Activated B cell treated with CpG ODN at 0.5 μM for 24 hours (primary cell): ENCODE data around the gene MORN4. TPM values are rescaled to one million over a fixed set of nuclear protein-coding genes. Genes with fewer than 3 reads are reported as not detected.

Source experiments
- ATAC-seq: fragments of 200-7000 bp; cut with Tn5 transposase; one replicate; pipeline ENCODE4 v1.10.0; 2021; ENCODE audit warnings: low read depth, mild to moderate bottlenecking, moderate library complexity
- CTCF ChIA-PET: fragments of 350-600 bp; sonication (Branson Sonifier 250); formaldehyde crosslinking; loops from one replicate; lab custom pipeline; 2021; ENCODE audit warnings: antibody characterized with exemption; lab: Charles Lee
- POLR2A ChIA-PET: fragments of 350-600 bp; sonication (Branson Sonifier 250); formaldehyde crosslinking; loops from one replicate; lab custom pipeline; 2021; ENCODE audit warnings: antibody characterized with exemption; lab: Charles Lee
- DNase-seq: peaks from one replicate; pipeline ENCODE4 v3.0.0; 2022
- H3K27ac Mint-ChIP-seq: one replicate; pipeline ENCODE4 v1.8.0; 2020; ENCODE audit warnings: mixed read lengths
- H3K27me3 Mint-ChIP-seq: one replicate; pipeline ENCODE4 v1.8.0; 2021; ENCODE audit warnings: mixed read lengths
- H3K36me3 Mint-ChIP-seq: one replicate; pipeline ENCODE4 v1.8.0; 2021; ENCODE audit warnings: low read depth, mixed read lengths
- H3K4me1 Mint-ChIP-seq: one replicate; pipeline ENCODE4 v1.8.0; 2021; ENCODE audit warnings: mixed read lengths
- H3K4me3 Mint-ChIP-seq: one replicate; pipeline ENCODE4 v1.8.0; 2020; ENCODE audit warnings: mild to moderate bottlenecking, mixed read lengths
- H3K9me3 Mint-ChIP-seq: one replicate; pipeline ENCODE4 v1.8.0; 2020; ENCODE audit warnings: mixed read lengths
- CTCF ChIP-seq: fragments of 200-600 bp; IDR thresholded peaks from one replicate; pipeline ENCODE4 v1.8.0; 2022; ENCODE audit warnings: antibody characterized with exemption, mild to moderate bottlenecking
- intact Hi-C: fragments of 100-400 bp; cut with micrococcal nuclease; formaldehyde crosslinking; loops from one replicate; pipeline ENCODE4 v1.15.1; 2024
- total RNA-seq: library from RNA; stranded (reverse); gene quantifications from 2 replicates; pipeline ENCODE4 v1.2.3, GENCODE V29; 2022

MORN4 gene
- total RNA-seq, 1 donor from 2014 or later, result 2.9 TPM

- POLR2A ChIA-PET, result no interaction called here
- CTCF ChIA-PET, result interaction anchor here (0.6 kb wide), 1 partner anchor 23 kb away, joined by 3 read pairs; no protein-coding TSS in a partner anchor
- intact Hi-C loops, result loop anchor here (5.0 kb wide), 1 partner anchor 184 kb away; the partner anchor contains the start of genes EXOSC1 and ZDHHC16
- Mint-ChIP-seq H3K27ac (no peak overlapping the region), H3K36me3 (peaks cover 5% of the 10 kb centered on the region), H3K27me3 (no peaks in the 10 kb centered on the region), H3K9me3 (no peaks in the 10 kb centered on the region), H3K4me3 (no peak overlapping the region), H3K4me1 (peaks cover 16% of the 10 kb centered on the region)
- no peak for TF ChIP-seq CTCF
- no peak for ATAC-seq
- no peak for DNase-seq
Measured at GRCh38 chr10:97631098-97631497, 2.2 kb downstream of the MORN4 start.

GRCh38 chr10:97629289-97629688 lies 4.0 kb downstream of the MORN4 start:
- ATAC-seq (no peak), DNase-seq (no peak)
- Mint-ChIP-seq H3K27ac (no peak overlapping the region), H3K4me3 (no peak overlapping the region), H3K36me3 (peaks cover 5% of the 10 kb centered on the region), H3K4me1 (peaks cover 16% of the 10 kb centered on the region), H3K9me3 (no peaks in the 10 kb centered on the region), H3K27me3 (no peaks in the 10 kb centered on the region)
- intact Hi-C loops, result no loop called here
- ChIA-PET POLR2A (no interaction called here), CTCF (no interaction called here)
- TF ChIP-seq CTCF, result no peak

- ChIA-PET POLR2A (no interaction called here), CTCF (no interaction called here)
- Mint-ChIP-seq H3K27ac (no peak overlapping the region), H3K4me3 (no peak overlapping the region), H3K9me3 (no peaks in the 10 kb centered on the region), H3K27me3 (no peaks in the 10 kb centered on the region), H3K4me1 (peaks cover 9% of the 10 kb centered on the region), H3K36me3 (peaks cover 3% of the 10 kb centered on the region)
- DNase-seq (no peak), ATAC-seq (no peak)
- no peak for TF ChIP-seq CTCF
- intact Hi-C loops, result no loop called here
Measured at GRCh38 chr10:97628228-97628627, 5.1 kb downstream of the MORN4 start.

GRCh38 chr10:97627731-97628130 lies 5.6 kb downstream of the MORN4 start:
- H3K27ac Mint-ChIP-seq, result no peak overlapping the region
- H3K4me3 Mint-ChIP-seq, result no peak overlapping the region
- H3K27me3 Mint-ChIP-seq, result no peaks in the 10 kb centered on the region
- TF ChIP-seq CTCF, result no peak
- DNase-seq (no peak), ATAC-seq (no peak)
- peaks cover 5% of the 10 kb centered on the region for H3K4me1 Mint-ChIP-seq
- no peaks in the 10 kb centered on the region for H3K36me3 Mint-ChIP-seq
- POLR2A ChIA-PET, result no interaction called here
- intact Hi-C loops, result no loop called here
- H3K9me3 Mint-ChIP-seq, result no peaks in the 10 kb centered on the region
- CTCF ChIA-PET, result no interaction called here

- CTCF ChIA-PET, result no interaction called here
- POLR2A ChIA-PET, result no interaction called here
- Mint-ChIP-seq H3K27ac (no peak overlapping the region), H3K4me3 (no peak overlapping the region), H3K9me3 (no peaks in the 10 kb centered on the region), H3K4me1 (no peaks in the 10 kb centered on the region), H3K27me3 (no peaks in the 10 kb centered on the region), H3K36me3 (no peaks in the 10 kb centered on the region)
- intact Hi-C loops, result no loop called here
- ATAC-seq (no peak), DNase-seq (no peak)
- TF ChIP-seq CTCF, result no peak
Measured at GRCh38 chr10:97623277-97623676, 10.0 kb downstream of the MORN4 start.
